ENCODE results near the gene TMEM106B.
A peak's percentile ranks its signal among the peaks of the same experiment; 100 is the strongest.

Gene TMEM106B

DNA sequence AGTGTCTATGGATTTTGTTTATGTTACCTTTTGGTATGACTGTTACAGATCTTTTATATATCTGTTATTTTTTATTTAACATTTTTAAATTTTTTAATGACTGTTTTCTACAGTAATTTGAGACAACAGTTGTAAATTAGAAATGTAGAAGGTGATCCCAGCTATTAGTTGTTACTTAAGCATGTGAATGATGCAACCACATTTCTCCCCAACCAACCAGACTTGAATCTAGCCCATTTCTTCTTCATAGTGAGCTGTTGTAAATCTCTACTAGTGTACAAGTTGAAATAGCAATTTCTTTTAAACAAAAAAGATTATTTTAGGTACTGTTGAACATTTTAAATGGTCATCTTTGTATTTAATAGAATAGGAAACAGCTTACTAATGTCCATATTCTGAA is 18.0 kb downstream of the TMEM106B start:
- no peak for DNase-seq

DNA sequence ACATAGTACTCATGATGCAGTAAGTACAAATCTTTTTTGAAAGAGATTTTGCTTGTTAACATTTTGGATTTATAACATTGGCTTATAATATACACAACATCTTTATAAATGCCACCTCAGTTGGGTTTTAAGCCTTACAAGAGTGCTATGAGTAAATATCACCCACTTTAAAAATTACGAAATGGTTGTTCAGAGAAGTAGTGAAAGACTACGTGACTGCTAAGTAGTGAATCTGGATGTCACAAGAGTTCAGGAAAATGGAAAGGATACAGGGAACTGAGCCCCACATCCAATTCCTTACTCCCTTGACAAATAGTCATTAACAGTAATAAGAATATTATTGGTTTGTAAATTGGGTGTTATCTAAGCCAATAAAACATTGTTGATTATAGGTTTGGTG is 20.0 kb downstream of the TMEM106B start:
- no peak for DNase-seq

DNA sequence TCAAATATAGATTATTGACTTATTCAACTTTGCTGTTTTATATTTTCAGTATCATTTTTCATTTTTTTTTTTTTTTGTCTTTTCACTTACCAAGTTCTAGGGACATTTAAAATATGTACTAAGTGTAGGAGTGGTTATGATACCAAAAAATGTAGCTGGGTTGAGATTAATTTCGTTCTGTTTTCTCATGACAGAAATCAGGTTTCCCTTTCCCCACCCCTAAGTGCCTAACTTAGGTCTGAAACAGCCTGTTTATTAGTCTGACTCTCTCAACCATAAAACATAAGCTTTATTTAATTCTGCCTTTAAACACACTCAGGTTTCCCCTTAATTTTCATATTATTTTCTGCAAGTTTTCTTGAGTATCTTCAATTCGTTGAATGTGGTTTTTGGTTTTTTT is 22.1 kb downstream of the TMEM106B start:
- DNase-seq = no peak

DNA sequence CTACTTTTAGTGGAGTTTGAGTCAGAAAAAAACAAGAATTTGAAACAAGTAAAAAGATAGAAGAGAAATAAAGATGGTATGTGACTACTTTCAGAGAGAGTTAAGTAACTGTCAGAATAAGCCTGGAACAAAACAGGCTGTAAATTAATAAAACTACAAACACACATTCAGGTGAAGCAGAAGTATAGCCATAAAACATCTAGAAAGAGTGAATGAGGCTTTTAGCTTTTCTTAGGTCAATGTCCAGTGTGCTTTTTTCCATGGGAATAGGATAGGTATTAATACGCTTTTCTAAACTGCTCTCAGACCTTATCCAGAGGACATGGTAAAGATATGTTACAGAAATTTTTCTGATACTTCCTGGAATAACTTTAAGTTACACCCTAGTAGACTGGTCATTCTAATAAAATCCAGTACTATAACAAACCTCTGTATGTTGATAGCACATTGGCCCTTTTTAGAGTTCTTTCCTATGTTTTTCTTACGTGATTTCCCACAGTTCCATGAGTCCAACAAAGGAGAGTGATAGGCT is 23.3 kb downstream of the TMEM106B start:
- DNase-seq = no peak

DNA sequence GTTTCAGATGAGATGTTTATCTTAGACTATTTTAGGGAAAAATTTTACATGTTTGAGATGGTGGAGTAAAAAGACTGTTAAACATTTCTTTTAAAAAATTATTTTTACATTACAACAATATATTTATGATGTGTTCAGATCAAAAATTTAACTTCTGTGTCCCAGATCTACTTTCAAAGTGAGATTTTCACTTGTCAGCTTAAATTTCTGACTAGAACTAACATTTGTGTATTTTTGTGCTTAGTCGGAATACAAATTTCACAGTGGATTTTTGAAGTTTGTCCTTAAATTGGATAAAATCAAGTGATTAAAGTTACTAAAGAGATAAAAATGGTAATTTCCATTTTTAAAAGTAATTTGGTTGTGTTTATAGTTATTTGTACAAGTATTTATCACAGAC is 24.9 kb downstream of the TMEM106B start:
- no peak for DNase-seq

DNA sequence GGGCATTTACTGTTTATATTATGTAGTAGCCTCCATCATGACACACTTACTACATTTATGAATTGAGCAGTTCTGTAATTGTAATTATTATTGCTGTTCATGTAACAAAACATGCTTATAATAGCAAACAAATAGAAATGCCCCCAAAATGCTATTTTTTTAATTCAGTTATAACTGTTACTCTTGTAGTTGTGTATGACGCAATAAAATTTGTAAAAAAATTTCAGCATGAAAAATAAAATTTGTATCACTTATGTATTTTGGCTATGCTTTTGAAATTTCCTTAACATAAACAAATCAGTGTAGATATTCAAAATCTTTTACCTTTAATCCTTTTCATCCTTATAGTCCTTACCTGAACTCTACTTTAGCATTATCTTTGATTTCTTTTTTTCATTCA is 25.9 kb downstream of the TMEM106B start:
- no peak for DNase-seq

DNA sequence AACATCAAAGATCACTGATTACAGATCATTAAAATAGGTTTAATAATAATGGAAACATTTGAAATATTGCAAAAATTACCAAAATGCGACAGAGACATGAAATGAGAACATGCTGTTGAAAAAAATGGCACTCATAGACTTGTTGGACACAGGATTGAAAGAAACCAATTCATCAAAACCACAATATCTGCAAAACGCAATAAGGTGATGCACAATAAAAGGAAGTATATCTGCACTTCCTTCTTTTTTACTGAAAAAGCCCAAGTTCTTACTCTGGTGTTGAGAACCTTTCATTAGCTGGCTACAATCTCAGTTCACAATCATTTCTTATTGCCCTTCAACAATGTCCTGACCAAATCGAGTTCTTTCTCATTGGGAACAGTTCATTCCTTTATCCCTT is 28.7 kb downstream of the TMEM106B start:
- DNase-seq = no peak

DNA sequence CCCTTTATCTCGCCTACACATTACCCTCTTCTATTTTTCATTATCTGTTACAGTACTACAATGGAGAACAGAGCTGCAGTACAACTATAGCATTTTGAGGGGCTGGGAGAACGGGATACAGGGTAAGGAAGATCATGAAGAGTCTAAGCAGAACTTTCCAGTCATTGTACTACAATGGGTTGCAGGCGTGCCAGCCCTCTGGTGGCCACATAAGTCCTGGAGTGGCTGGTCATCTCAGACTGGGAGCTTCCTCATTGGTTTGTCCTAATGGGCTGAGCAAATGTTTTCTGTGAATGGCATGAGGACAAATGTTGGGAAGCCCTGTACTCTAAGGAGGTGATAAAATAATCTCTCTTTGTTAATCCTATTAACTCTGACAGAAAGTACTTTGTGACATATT is 33.0 kb downstream of the TMEM106B start:
- no peak for DNase-seq

DNA sequence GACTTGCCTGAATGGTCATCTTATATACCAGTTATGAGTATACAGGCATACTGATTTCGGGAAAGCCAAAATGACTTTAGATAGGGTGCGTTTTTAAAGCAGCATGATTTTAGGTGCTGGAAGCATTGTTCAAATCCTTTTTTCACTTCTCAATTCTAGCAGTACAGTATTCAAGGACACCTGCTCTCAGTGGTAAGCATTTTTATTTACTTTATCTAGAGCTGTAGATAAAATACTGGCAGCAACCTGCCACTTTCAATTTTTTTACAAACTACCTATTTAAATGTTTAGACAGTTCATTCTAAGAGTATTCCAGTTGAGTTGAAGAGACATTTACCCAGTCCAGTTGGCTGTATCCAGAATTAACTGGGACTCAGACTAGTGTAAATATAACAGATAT is 33.6 kb downstream of the TMEM106B start:
- DNase-seq = no peak

DNA sequence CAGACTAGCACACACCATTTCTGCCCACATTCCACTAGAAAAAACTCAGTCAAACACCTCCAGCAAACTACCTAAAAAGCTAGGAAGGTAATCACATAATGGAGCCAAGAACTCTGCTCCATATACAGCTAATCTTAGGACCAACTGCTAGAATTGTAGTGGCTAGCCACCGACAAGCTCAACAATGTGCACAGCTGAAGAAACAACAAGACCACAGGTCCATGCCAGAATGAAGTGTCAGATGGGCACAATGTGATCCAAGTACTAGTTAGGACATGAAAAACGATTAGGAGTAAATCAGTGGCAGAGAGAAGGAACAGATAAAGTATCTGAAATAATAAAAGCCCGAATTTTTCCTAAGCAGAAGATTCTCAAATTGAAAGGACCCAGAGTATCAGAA is 38.6 kb downstream of the TMEM106B start:
- DNase-seq = peak in 1 of 2 experiments; percentile 23

DNA sequence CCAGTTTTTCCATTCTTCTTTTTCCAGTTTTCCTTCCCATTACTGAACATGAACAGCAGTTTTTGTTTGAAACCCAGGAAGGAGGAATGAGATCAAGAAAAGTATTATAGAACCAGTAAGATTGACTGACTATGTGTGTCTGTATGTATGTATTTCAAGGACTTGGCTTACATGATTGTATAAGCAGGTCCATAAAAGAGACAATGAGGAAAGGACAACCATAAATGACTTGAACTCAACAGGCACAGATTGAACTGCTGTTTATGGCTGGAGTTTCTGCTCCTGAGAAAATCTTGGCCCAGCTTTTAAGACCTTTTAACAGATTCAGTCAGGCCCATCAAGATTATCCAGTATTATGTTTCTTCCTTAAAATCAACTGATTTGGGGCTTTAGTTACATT is 39.1 kb downstream of the TMEM106B start:
- no peak for DNase-seq

DNA sequence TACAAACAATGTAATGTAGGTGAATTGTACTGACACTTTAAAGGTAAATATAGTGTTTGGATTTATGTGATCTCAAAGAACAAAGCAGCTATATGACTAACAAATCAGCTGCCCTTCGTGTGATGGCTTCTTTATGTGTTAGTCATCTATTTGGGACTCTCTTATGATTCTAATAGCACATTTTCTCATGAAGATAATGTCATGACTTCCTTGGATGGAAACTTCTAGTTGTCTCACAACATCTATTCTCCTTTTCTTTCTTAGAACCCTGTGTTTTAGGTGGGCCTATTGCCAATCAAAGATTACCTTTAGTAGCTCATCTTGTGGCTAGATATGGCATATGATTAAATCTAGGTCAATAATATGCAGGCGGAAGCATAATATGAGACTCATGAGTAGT is 45.0 kb downstream of the TMEM106B start:
- DNase-seq = no peak

DNA sequence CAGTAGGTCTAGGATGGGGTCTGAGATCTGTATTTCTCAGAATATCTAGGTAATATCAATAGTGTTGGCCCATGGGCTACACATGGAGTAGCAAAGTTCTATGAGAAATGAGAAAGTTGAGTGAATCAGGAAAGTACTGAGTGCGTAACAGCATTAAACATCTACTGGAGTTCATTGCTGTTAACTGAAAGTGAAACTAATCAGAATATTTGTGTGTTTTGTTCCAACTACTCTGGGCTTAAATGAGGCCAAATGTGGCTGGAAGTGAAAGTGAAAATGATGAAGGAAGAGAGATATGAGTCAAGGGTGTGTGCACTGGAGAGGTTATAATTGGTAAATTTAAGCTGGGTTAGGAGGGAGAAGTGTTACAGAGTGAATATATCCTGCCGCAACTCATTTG is 46.5 kb downstream of the TMEM106B start:
- no peak for DNase-seq

DNA sequence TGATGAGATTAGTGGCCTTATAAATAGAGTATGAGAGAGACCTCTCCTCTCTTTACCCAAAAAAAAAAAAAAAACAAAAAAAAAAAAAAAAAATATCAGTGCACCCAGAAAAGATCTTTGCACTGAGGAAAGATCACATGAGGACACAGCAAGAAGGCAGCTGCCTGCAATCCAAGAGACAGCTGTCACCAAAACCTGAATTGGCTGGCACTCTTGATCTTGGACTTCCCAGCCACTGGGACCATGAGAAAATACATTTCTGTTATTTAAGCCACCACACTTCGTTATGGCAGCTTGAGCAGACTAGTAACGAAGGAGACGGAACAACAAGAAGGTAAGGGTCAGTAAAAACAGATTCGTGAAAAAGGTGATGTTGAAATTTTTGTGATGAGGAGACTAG is 47.0 kb downstream of the TMEM106B start:
- no peak for DNase-seq

DNA sequence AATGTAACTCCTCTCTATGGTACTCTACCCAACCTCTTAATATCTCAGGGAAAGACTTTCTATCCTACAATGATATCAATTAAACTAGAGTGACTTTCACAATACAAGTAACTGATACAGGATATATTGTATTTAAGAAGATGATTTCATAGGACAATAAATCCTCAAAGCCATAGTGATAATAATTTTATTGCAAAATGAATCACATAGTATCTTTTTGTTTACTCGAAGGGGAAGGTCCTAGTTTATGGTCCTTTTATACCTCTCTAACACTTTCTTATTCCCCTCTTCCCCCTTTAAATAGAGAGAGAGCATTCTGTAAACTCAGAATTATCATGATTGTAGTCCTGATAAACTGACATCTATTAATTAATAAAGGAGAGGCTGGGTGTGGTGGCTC is 56.4 kb downstream of the TMEM106B start:
- no peak for DNase-seq

DNA sequence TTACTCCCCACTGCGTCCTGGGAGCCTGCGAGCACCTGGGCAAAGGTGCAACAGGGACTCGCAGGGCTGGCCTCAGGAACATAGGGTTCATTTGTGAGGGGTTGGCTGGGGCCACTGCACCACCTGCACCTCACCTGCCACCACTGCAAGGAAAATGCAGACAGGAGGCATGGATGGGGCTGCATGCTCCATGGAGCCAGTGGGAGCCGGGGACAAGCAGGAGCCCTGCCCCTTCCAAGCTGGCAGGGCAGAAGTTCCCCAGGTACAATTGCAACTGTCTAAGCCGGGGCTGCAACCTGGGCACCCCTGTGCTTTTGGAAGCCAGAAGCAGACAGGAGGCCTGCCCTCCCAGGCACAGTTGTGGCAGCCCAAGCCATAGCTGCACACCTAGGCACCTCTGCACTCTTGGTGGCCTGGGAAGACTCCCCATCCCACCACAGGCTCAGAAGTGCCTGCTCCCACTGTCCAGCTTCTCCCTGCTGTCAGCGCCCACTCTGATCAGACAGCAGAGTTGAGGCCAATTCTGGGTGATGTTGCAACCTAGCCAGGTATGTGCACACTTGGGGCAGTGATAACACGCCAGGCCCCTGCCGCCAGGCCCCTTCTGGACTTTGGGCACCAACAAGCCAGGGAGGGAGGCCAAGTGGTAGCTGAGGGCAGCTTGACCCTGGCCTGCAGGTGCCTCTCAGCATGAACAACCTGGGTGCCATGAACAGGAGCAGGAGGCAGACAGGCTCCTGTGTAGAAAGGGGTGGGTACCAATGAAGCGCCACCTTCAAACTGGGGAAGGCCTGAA is 58.2 kb downstream of the TMEM106B start:
- DNase-seq = no peak

DNA sequence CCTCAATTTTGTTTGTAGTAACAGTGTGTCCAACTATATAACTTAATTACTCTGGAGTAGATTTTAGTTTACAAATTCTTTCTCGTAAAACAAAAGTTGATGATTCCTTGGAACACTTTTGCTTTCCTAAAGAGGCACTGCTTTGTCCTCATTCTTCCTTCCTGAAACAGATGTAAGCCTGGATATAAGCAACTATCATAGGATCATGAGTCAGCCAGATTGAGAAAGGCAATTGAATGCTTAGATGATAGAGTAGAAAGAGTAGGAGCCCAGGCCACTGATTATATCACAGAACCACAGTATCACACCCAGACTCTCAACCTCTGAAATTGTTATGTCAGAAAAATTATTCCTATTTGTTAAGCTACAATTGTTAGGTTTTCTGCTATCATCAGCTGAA is 69.9 kb downstream of the TMEM106B start:
- no peak for DNase-seq

DNA sequence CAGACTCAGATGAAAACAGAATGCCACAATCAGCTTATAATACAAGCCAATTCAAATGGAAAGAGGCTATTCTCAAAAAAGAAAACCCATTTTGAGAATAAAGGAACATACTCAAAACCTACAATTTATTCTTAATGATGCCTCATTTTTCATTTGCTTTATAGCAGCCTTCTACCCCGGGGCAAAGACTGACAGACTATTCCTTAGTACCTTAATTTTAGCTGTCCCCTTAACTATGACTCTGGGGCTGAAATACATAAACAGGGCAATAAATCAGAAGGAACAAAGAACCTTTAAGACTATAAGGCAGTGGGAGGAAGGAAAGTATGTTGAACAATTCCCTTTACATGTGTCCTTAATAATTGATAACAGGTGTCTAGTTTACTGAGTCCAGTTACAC is 76.8 kb downstream of the TMEM106B start:
- no peak for DNase-seq

DNA sequence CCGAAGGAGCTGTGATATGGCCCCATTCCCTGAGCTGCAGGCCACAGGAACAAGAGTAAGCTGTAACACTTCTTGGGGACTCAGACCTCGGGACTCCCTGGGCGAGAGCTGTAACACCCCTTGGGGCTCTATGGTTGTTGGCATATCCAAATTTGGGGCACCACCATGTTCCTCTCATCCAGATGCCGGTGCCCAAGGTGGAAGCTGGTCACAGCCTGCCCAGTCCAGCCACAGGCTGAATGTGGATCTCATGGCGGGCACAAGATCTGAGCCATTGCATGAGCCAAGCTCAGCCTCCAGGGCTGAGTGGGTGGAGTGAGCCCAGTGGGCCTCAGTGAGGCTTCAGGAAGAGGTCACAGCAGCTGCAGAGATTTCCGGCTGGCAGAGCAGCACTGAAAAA is 78.9 kb downstream of the TMEM106B start:
- no peak for DNase-seq

DNA sequence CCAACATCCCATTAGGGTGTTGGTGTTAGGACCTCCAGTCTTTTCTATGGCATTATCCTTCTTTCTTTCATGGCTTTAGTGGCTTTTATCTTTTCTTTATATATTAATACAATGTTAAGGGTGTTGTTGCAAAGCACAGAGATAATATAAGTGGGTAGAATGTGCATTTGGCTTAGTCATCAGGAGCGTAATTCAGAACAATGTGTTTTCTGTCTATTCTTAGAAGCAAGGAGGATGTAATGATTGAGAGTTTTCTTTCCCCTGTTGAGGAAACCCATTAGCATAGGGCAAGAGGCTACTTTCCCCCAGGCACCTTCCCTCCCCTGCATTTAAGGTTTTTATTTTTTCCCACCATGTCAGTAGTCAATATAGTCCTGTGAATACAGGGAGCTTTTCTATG is 79.7 kb downstream of the TMEM106B start:
- no peak for DNase-seq

DNA sequence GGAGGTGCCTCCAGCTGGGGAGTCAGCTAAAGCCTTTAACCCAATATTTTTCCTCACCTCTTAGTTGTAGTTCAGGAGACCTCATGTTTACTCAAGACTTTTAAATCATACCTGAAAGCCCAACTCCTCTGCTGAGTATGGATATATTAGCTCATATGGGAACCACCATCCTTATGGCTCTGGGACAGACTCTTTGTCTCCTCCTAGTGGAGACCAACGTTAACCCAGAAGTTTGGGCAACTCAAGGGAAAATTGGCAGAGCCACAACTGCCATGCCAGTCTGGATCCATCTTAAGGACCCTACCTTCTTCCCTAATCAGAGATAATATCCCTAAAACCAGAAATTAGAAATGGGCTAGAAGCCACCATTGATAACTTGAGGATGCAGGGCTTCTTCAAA is 80.8 kb downstream of the TMEM106B start:
- DNase-seq = peak in 1 of 2 experiments; percentile 16

Measured in NCI-H446 (cell line).